Prostate gland (tissue), 2 donors: ENCODE measurements around the gene PLPPR1. TPM values are rescaled to one million over a fixed set of nuclear protein-coding genes. Genes with fewer than 3 reads are reported as not detected.

ENCODE experiments used
- DNase-seq: peaks from one replicate; pipeline ENCODE4 v3.0.0-alpha.2; 2019; ENCODE audit warnings: low spot score
- H3K27ac ChIP-seq, 2 donors: fragments of 200-600 bp; sonication (generic); 2 replicates each; pipeline ENCODE4 v1.5.1; 2017 to 2019
- H3K27me3 ChIP-seq: fragments of 200-600 bp; sonication (generic); replicated peaks from 2 replicates; pipeline ENCODE4 v1.5.1; 2019; ENCODE audit not compliant: insufficient read depth
- H3K36me3 ChIP-seq, 2 donors: fragments of 200-600 bp; sonication (generic); 1 replicate in 1 of 2; 2 replicates in 1 of 2; pipeline versions ENCODE4 v1.5.1 to v1.8.1; 2017 to 2019
- H3K4me1 ChIP-seq: fragments of 200-600 bp; sonication (generic); replicated peaks from 2 replicates; pipeline ENCODE4 v1.5.1; 2019
- H3K4me3 ChIP-seq, 2 donors: fragments of 200-600 bp; sonication (generic); 2 replicates each; pipeline ENCODE4 v1.5.1; 2017 to 2019
- H3K9me3 ChIP-seq: fragments of 200-600 bp; sonication (generic); 2 replicates; pipeline ENCODE4 v1.5.1; 2017
- CTCF ChIP-seq, 4 experiments: fragments of 200-600 bp in 2 of 4; fragments of 450-650 bp in 2 of 4; sonication (generic) in 2 of 4; IDR thresholded peaks; 1 replicate in 3 of 4; 2 replicates in 1 of 4; pipeline ENCODE4 v1.5.1; 2016 to 2019; ENCODE audit warnings: antibody characterized with exemption in 4 of 4, mild to moderate bottlenecking in 2 of 4, moderate library complexity in 2 of 4
- POLR2A ChIP-seq: fragments of 450-650 bp; IDR thresholded peaks from one replicate; pipeline ENCODE4 v1.6.1; 2016; ENCODE audit warnings: antibody characterized with exemption, mild to moderate bottlenecking
- POLR2AphosphoS5 ChIP-seq: sonication (generic); formaldehyde crosslinking; IDR thresholded peaks from one replicate; pipeline ENCODE4 v1.6.1; 2017; ENCODE audit warnings: antibody characterized with exemption
- WGBS: methylation state at CpG from one replicate; pipeline ENCODE4 v1.1.5; 2018; 5-methylcytosine and 5-hydroxymethylcytosine counted together
- intact Hi-C: fragments of 100-400 bp; cut with DNase I; formaldehyde crosslinking; loops from one replicate; pipeline ENCODE4 v1.14.2; 2022
- total RNA-seq, 2 donors: library from RNA; depleted of rRNA; stranded (reverse); fragments of >200 nt; gene quantifications; one replicate each; pipeline ENCODE4 v1.1.0, GENCODE V29; 2016

The PLPPR1 gene
- total RNA-seq, 2 donors from 2014 or later, result 2.8 TPM; not detected in 1

GRCh38 chr9:101167490-101168134 is 139.1 kb downstream of the PLPPR1 start:
- Histone ChIP-seq H3K27ac (no peak overlapping the region), H3K4me3 (no peak overlapping the region), H3K4me1 (no peaks in the 10 kb centered on the region), H3K27me3 (no peaks in the 10 kb centered on the region), H3K9me3 (no peaks in the 10 kb centered on the region), H3K36me3 (no peaks in the 10 kb centered on the region)
- TF ChIP-seq POLR2A (no peak), POLR2AphosphoS5 (no peak), CTCF (IDR thresholded peaks at IDR 0.05) (no peak)
- DNase-seq, result no peak
- intact Hi-C loops, result no loop called here
- 90% methylated on average over 1 of the region's 1 CpG for WGBS

GRCh38 chr9:101172616-101173015 is 144.1 kb downstream of the PLPPR1 start:
- Histone ChIP-seq H3K4me1 (no peaks in the 10 kb centered on the region), H3K9me3 (no peaks in the 10 kb centered on the region), H3K27ac (no peak overlapping the region), H3K27me3 (no peaks in the 10 kb centered on the region), H3K4me3 (no peak overlapping the region), H3K36me3 (no peaks in the 10 kb centered on the region)
- WGBS, result 63% methylated on average over 1 of the region's 1 CpG
- TF ChIP-seq CTCF (IDR thresholded peaks at IDR 0.05) (no peak), POLR2A (no peak), POLR2AphosphoS5 (no peak)
- no peak for DNase-seq
- intact Hi-C loops, result no loop called here

GRCh38 chr9:101173907-101174306 is 145.4 kb downstream of the PLPPR1 start:
- H3K27me3 ChIP-seq, result no peaks in the 10 kb centered on the region
- no peak overlapping the region for H3K4me3 ChIP-seq
- no peaks in the 10 kb centered on the region for H3K36me3 ChIP-seq
- intact Hi-C loops, result no loop called here
- H3K9me3 ChIP-seq, result no peaks in the 10 kb centered on the region
- DNase-seq, result no peak
- 94% methylated on average over 1 of the region's 1 CpG for WGBS
- H3K27ac ChIP-seq, result no peak overlapping the region
- no peaks in the 10 kb centered on the region for H3K4me1 ChIP-seq
- TF ChIP-seq POLR2A (no peak), CTCF (IDR thresholded peaks at IDR 0.05) (no peak)

GRCh38 chr9:101176384-101176783 is 147.9 kb downstream of the PLPPR1 start:
- no peaks in the 10 kb centered on the region for H3K4me1 ChIP-seq
- DNase-seq, result no peak
- no peaks in the 10 kb centered on the region for H3K9me3 ChIP-seq
- H3K4me3 ChIP-seq, result no peak overlapping the region
- H3K27ac ChIP-seq, result no peak overlapping the region
- TF ChIP-seq CTCF (IDR thresholded peaks at IDR 0.05) (no peak), POLR2A (no peak), POLR2AphosphoS5 (no peak)
- intact Hi-C loops, result no loop called here
- no peaks in the 10 kb centered on the region for H3K27me3 ChIP-seq
- H3K36me3 ChIP-seq, result no peaks in the 10 kb centered on the region
- 92% methylated on average over 5 of the region's 5 CpGs for WGBS

- DNase-seq, result no peak
Observed at GRCh38 chr9:101184813-101185278, 156.3 kb downstream of the PLPPR1 start.

More at GRCh38 chr9:101184813-101185278, 156.3 kb downstream of the PLPPR1 start:
- no peaks in the 10 kb centered on the region for H3K4me1 ChIP-seq
- no peaks in the 10 kb centered on the region for H3K36me3 ChIP-seq
- intact Hi-C loops, result no loop called here
- H3K27me3 ChIP-seq, result no peaks in the 10 kb centered on the region
- no peak overlapping the region for H3K4me3 ChIP-seq
- no peaks in the 10 kb centered on the region for H3K9me3 ChIP-seq
- TF ChIP-seq POLR2AphosphoS5 (no peak), POLR2A (no peak), CTCF (IDR thresholded peaks at IDR 0.05) (no peak)
- no peak overlapping the region for H3K27ac ChIP-seq
- WGBS, result 55% methylated on average over 2 of the region's 2 CpGs
